A549 (cell line): ENCODE results near the gene TMEM255B. TPM values are rescaled to one million over a fixed set of nuclear protein-coding genes. Genes with fewer than 3 reads are reported as not detected.

ENCODE experiments used
- ATAC-seq, 2 experiments: fragments of 200-7000 bp in 1 of 2; fragments of >200 bp in 1 of 2; cut with Nextera tagmentation in 1 of 2; cut with Tn5 transposase in 1 of 2; 3 replicates each; pipeline versions ENCODE4 v1.8.0 to v1.9.1; 2018 to 2020; ENCODE audit warnings: mild to moderate bottlenecking in 1 of 2, moderate library complexity in 1 of 2
- CTCF ChIA-PET: fragments of 300-600 bp; sonication (Branson Sonifier 250); formaldehyde crosslinking; extraction: SDS; loops from one replicate; lab custom pipeline; 2021; ENCODE audit warnings: antibody characterized with exemption, inconsistent platforms; lab: Yijun Ruan, JAX
- POLR2A ChIA-PET: fragments of 350-600 bp; formaldehyde crosslinking; extraction: SDS; loops from one replicate; lab custom pipeline; 2021; ENCODE audit warnings: antibody characterized with exemption, inconsistent platforms; lab: Yijun Ruan, JAX
- DNase-seq, 2 experiments: peaks; one replicate each; pipeline versions ENCODE4 v3.0.0 to v3.0.0-alpha.2; 2011 to 2016; ENCODE audit warnings: low read depth in 1 of 2, low spot score in 1 of 2
- FAIRE-seq: peaks from 2 replicates; lab custom pipeline; 2011; peaks lifted over from hg19 to GRCh38; lab: Jason Lieb, UNC
- H3K27ac ChIP-seq, 2 experiments: fragments of >200 bp; sonication (Bioruptor Twin); formaldehyde crosslinking; 3 replicates each; pipeline ENCODE4 v1.5.1; 2016 to 2017
- H3K4me1 ChIP-seq: fragments of >200 bp; sonication (Bioruptor Twin); formaldehyde crosslinking; 3 replicates; pipeline ENCODE4 v1.6.1; 2016
- H3K4me2 ChIP-seq: fragments of >200 bp; sonication (Bioruptor Twin); formaldehyde crosslinking; 3 replicates; pipeline ENCODE4 v1.6.1; 2016
- H3K4me3 ChIP-seq: fragments of >200 bp; sonication (Bioruptor Twin); formaldehyde crosslinking; 3 replicates; pipeline ENCODE4 v1.5.1; 2016
- H3K9me3 ChIP-seq: fragments of >200 bp; sonication (Bioruptor Twin); formaldehyde crosslinking; 3 replicates; pipeline ENCODE4 v1.6.1; 2016
- BCL3 ChIP-seq: fragments of >200 bp; sonication (Bioruptor Twin); formaldehyde crosslinking; IDR thresholded peaks from 3 replicates; pipeline ENCODE4 v1.6.1; 2016
- BHLHE40 ChIP-seq: IDR thresholded peaks from 2 replicates; pipeline ENCODE4 v1.6.1; 2012; ENCODE audit warnings: low read depth, low read length, inconsistent platforms
- CBX2 ChIP-seq: fragments of 200-600 bp; sonication (generic); IDR thresholded peaks from 2 replicates; pipeline ENCODE4 v1.6.1; 2016; ENCODE audit warnings: low read depth, mild to moderate bottlenecking, borderline replicate concordance
- CBX8 ChIP-seq: fragments of 200-600 bp; sonication (generic); IDR thresholded peaks from 2 replicates; pipeline ENCODE4 v1.6.1; 2016
- CEBPB ChIP-seq, 2 experiments: fragments of >200 bp in 1 of 2; sonication (Bioruptor Twin) in 1 of 2; formaldehyde crosslinking in 1 of 2; IDR thresholded peaks; 2 replicates each; pipeline ENCODE4 v1.6.1; 2012 to 2016
- EHF ChIP-seq: fragments of 250-450 bp; sonication (Bioruptor Pico); IDR thresholded peaks from 2 replicates; pipeline ENCODE4 v1.5.0; 2020; ENCODE audit warnings: mild to moderate bottlenecking
- EHMT2 ChIP-seq: fragments of 200-600 bp; sonication (generic); IDR thresholded peaks from 2 replicates; pipeline ENCODE4 v1.6.1; 2016; ENCODE audit warnings: antibody characterized with exemption, low read depth, mild to moderate bottlenecking, moderate library complexity
- ESRRA ChIP-seq: fragments of 150-350 bp; IDR thresholded peaks from 2 replicates; pipeline ENCODE4 v1.6.1; 2014; ENCODE audit warnings: mild to moderate bottlenecking, low read length, borderline replicate concordance
- FOXS1 ChIP-seq: fragments of 250-450 bp; sonication (Bioruptor Pico); IDR thresholded peaks from 2 replicates; pipeline ENCODE4 v1.5.0; 2020; ENCODE audit warnings: mild to moderate bottlenecking, moderate library complexity
- HEYL ChIP-seq: fragments of 250-450 bp; sonication (Bioruptor Pico); IDR thresholded peaks from 2 replicates; pipeline ENCODE4 v1.8.0; 2021; ENCODE audit warnings: mild to moderate bottlenecking, moderate library complexity
- HMGXB4 ChIP-seq: fragments of 250-450 bp; sonication (Bioruptor Pico); IDR thresholded peaks from 2 replicates; pipeline ENCODE4 v1.5.0; 2021; ENCODE audit warnings: mild to moderate bottlenecking, moderate library complexity, borderline replicate concordance
- JUN ChIP-seq, 2 experiments: fragments of >200 bp; sonication (Bioruptor Twin); formaldehyde crosslinking; IDR thresholded peaks; 2 replicates in 1 of 2; 3 replicates in 1 of 2; pipeline ENCODE4 v1.6.1; 2016 to 2017
- MAFK ChIP-seq: fragments of 450-650 bp; IDR thresholded peaks from 2 replicates; pipeline ENCODE4 v1.6.1; 2014; ENCODE audit not compliant: partially characterized antibody
- MAZ ChIP-seq: fragments of 150-350 bp; IDR thresholded peaks from 2 replicates; pipeline ENCODE4 v1.6.1; 2014; ENCODE audit warnings: antibody characterized with exemption, low read depth, low read length, borderline replicate concordance
- PHF8 ChIP-seq: fragments of 200-600 bp; sonication (generic); IDR thresholded peaks from 2 replicates; pipeline ENCODE4 v1.6.1; 2016; ENCODE audit warnings: low read depth, mild to moderate bottlenecking, antibody characterized with exemption, moderate library complexity, borderline replicate concordance
- POLR2A ChIP-seq: IDR thresholded peaks from 2 replicates; pipeline ENCODE4 v1.6.1; 2012; ENCODE audit warnings: mild to moderate bottlenecking, low read length
- POLR2AphosphoS2 ChIP-seq: conservative IDR thresholded peaks from 2 replicates; pipeline ENCODE4 v1.6.1; 2012; ENCODE audit warnings: low read length, improper control_type of control experiment, inconsistent platforms
- RAD21 ChIP-seq, 2 experiments: fragments of >200 bp in 1 of 2; sonication (Bioruptor Twin) in 1 of 2; formaldehyde crosslinking in 1 of 2; IDR thresholded peaks in 1 of 2; conservative IDR thresholded peaks in 1 of 2; 2 replicates in 1 of 2; 3 replicates in 1 of 2; pipeline ENCODE4 v1.6.1; 2012 to 2018; ENCODE audit warnings: inconsistent platforms in 1 of 2
- RCOR1 ChIP-seq: fragments of 150-350 bp; IDR thresholded peaks from 2 replicates; pipeline ENCODE4 v1.6.1; 2014; ENCODE audit warnings: antibody characterized with exemption, low read length, low read depth
- RFX5 ChIP-seq: fragments of 450-650 bp; IDR thresholded peaks from 2 replicates; pipeline ENCODE4 v1.7.1; 2014; ENCODE audit warnings: antibody characterized with exemption, mild to moderate bottlenecking, moderate library complexity
- TFCP2L1 ChIP-seq: fragments of 250-450 bp; sonication (Bioruptor Pico); IDR thresholded peaks from 2 replicates; pipeline ENCODE4 v1.5.0; 2021; ENCODE audit warnings: mild to moderate bottlenecking
- ZC3H11A ChIP-seq: fragments of 450-650 bp; IDR thresholded peaks from 2 replicates; pipeline ENCODE4 v1.6.1; 2014; ENCODE audit warnings: antibody characterized with exemption, mild to moderate bottlenecking
- ZFP36 ChIP-seq: fragments of 450-650 bp; IDR thresholded peaks from 2 replicates; pipeline ENCODE4 v1.6.1; 2014; ENCODE audit warnings: borderline replicate concordance; ENCODE audit not compliant: partially characterized antibody
- ZSCAN20 ChIP-seq: fragments of 250-450 bp; sonication (Bioruptor Pico); IDR thresholded peaks from 2 replicates; pipeline ENCODE4 v1.8.0; 2022; ENCODE audit warnings: mild to moderate bottlenecking, moderate library complexity
- WGBS: methylation state at CpG from one replicate; pipeline ENCODE4 v1.1.6; 2017; ENCODE audit errors: missing lambda C conversion rate; 5-methylcytosine and 5-hydroxymethylcytosine counted together
- polyA plus RNA-seq, 4 experiments: library from polyadenylated mRNA; depleted of rRNA in 3 of 4; stranded (reverse); fragments of >200 nt; fragmentation: RNase III in 1 of 4; extraction: RNeasy Plus Mini Kit Qiagen cat#74134 plus additional on column Dnase treatment in 1 of 4; gene quantifications; 2 replicates in 3 of 4; 3 replicates in 1 of 4; pipeline ENCODE4 v1.2.3, GENCODE V29; 2011 to 2017
- TF ChIP-seq, protein P1 (sequence below): fragments of 250-450 bp; sonication (Bioruptor Pico); IDR thresholded peaks from 2 replicates; pipeline ENCODE4 v1.5.0; 2020; ENCODE audit warnings: low read depth, mild to moderate bottlenecking, moderate library complexity
- TF ChIP-seq, protein P2 (sequence below): fragments of >200 bp; sonication (Bioruptor Twin); formaldehyde crosslinking; IDR thresholded peaks from 2 replicates; pipeline ENCODE4 v1.6.1; 2016

TMEM255B gene
- polyA plus RNA-seq, 2 of the 4 experiments (the other 2 are of a cell fraction): 0.54 to 1.1 TPM

DNA sequence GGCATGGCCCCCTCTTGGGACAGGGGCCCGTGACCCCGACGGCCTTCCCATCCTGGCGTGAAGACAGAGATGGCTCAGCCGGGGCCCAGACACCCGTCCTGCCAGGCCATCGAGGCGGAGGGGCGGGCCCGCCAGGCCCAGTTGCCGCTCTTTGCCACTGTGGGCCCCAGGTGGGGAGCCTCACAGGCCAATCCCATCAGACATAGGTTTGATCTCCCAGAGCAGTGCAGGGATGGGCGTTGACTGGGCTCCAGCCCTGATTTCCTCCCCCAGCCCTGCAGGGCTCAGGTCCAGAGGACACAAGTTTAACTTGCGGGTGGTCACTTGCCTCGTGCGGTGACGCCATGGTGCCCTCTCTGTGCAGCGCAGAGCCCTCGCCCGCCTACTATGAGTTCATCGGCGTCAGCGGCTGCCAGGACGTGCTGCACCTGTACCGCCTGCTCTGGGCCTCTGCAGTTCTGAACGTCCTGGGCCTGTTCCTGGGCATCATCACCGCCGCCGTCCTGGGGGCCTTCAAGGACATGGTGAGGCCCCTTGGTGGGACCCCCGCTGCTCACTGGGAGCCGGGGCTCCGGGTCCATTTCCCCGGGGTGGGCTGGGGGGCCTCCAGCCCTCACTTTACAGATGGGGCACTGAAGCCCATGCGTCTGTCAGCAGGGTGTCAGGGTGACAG, 42.4 kb downstream of the TMEM255B start (continued):
- TF ChIP-seq MAZ (no peak), JUN (IDR thresholded peaks at IDR 0.05) (no peak), RCOR1 (no peak), ZSCAN20 (CRISPR knock-in tag) (no peak), TFCP2L1 (no peak), POLR2A (no peak), BHLHE40 (no peak), MAFK (no peak)

DNA sequence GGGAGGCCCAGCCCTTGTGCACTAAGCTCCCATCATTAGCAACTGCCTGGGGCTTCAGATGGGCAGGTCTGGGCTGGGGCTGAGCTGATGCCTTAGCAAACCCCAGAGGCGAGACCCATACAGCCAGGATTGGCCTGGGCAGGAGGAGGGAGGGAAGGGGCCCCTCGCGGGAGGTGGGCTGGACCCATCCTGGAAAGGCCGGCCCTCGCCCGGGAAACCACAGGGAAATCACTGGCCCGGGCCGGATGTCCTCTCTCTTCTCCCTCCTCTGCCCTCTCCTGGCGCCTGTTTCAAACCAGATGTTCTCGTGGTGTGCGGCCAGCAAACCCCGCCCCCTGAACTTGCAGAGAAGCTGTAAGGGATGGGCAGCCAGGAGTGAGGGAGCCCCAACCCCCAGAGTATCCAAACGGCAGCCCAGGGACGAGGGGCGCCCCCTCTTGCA, 43.1 kb downstream of the TMEM255B start:
- ATAC-seq (peak; percentile 49 to 85; a peak in 5 of 6 replicates), FAIRE-seq (no peak), DNase-seq (peak; percentile 15 to 31)
- TF ChIP-seq FOXS1: no peak
- no peak for TF ChIP-seq JUN (IDR thresholded peaks at IDR 0.05)
- no peak for TF ChIP-seq ESRRA
- no peak for TF ChIP-seq RFX5
- no peak for TF ChIP-seq POLR2AphosphoS2
- TF ChIP-seq PHF8: no peak
- no peak for TF ChIP-seq CBX2
- TF ChIP-seq ZC3H11A: no peak
- TF ChIP-seq RAD21 (conservative IDR thresholded peaks at IDR 0.05 in 1 of 2, IDR thresholded peaks at IDR 0.05 in 1 of 2): no peak
- no peak for TF ChIP-seq EHMT2
- TF ChIP-seq BCL3: no peak
- TF ChIP-seq ZFP36: no peak
- TF ChIP-seq CEBPB (IDR thresholded peaks at IDR 0.05): no peak
- TF ChIP-seq HMGXB4: no peak
- TF ChIP-seq HEYL: no peak
- no peak for TF ChIP-seq MAFK
- TF ChIP-seq, protein P1, sequence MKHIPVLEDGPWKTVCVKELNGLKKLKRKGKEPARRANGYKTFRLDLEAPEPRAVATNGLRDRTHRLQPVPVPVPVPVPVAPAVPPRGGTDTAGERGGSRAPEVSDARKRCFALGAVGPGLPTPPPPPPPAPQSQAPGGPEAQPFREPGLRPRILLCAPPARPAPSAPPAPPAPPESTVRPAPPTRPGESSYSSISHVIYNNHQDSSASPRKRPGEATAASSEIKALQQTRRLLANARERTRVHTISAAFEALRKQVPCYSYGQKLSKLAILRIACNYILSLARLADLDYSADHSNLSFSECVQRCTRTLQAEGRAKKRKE (CRISPR knock-in tag): no peak
- TF ChIP-seq CBX8: no peak
- no peak for TF ChIP-seq EHF (CRISPR knock-in tag)
- TF ChIP-seq, protein P2, sequence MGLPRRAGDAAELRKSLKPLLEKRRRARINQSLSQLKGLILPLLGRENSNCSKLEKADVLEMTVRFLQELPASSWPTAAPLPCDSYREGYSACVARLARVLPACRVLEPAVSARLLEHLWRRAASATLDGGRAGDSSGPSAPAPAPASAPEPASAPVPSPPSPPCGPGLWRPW: no peak
- no peaks in the 10 kb centered on the region for H3K9me3 ChIP-seq
- H3K4me3 ChIP-seq: no peak overlapping the region
- POLR2A ChIA-PET: no interaction called here
- CTCF ChIA-PET: interaction anchor here (1.1 to 1.6 kb wide), 2 partner anchors 14 to 78 kb away, joined by 3 to 4 read pairs; no protein-coding TSS in a partner anchor
- no peak overlapping the region; a peak in 1 of 6 replicates for H3K27ac ChIP-seq
- H3K4me1 ChIP-seq: no peaks in the 10 kb centered on the region
- H3K4me2 ChIP-seq: no peak overlapping the region
- WGBS: 13% methylated on average over 7 of the region's 15 CpGs
